ENCODE measurements around the gene SUFU. TPM values are rescaled to one million over a fixed set of nuclear protein-coding genes. Genes with fewer than 3 reads are reported as not detected.

The SUFU gene
- total RNA-seq, 1 experiment from 2014 or later, result 6.3 TPM

DNA sequence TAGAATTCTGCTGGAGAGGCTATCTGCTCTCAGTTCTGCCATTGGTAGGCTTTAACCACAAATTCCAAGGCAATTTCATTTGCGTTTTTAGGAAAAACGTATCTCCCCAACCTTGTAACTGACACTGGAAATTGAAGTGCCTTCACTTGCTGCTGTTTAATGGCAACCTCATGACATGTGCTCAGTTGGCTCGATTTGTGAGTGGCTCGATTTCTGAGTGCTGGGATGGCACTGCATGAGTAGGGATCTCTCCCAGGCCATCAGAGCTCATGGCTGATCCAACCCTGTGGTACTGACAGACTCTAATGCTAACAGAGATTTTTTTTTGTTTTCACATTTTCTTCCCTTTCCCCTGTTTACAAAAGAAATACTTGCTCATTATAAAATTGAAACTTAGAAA is 56.0 kb downstream of the SUFU start:
- no peak for TF ChIP-seq CTCF (IDR thresholded peaks at IDR 0.05; ENCODE audit: unreplicated experiment)
- Mint-ChIP-seq H3K4me1 (ENCODE audit: insufficient read depth, unreplicated experiment) (peaks cover 11% of the 10 kb centered on the region), H3K36me3 (ENCODE audit: insufficient read depth, unreplicated experiment) (no peaks in the 10 kb centered on the region), H3K27ac (ENCODE audit: low read depth, unreplicated experiment) (no peak overlapping the region), H3K4me3 (ENCODE audit: unreplicated experiment) (no peak overlapping the region), H3K9me3 (ENCODE audit: unreplicated experiment) (no peaks in the 10 kb centered on the region), H3K27me3 (ENCODE audit: insufficient read depth, unreplicated experiment) (no peaks in the 10 kb centered on the region)
- ChIA-PET CTCF (no interaction called here), POLR2A (no interaction called here)
- BruUV-seq (replicated peaks), result no TSS peak
- DNase-seq (ENCODE audit: unreplicated experiment), result no peak
- intact Hi-C loops (cut with micrococcal nuclease), result no loop called here

DNA sequence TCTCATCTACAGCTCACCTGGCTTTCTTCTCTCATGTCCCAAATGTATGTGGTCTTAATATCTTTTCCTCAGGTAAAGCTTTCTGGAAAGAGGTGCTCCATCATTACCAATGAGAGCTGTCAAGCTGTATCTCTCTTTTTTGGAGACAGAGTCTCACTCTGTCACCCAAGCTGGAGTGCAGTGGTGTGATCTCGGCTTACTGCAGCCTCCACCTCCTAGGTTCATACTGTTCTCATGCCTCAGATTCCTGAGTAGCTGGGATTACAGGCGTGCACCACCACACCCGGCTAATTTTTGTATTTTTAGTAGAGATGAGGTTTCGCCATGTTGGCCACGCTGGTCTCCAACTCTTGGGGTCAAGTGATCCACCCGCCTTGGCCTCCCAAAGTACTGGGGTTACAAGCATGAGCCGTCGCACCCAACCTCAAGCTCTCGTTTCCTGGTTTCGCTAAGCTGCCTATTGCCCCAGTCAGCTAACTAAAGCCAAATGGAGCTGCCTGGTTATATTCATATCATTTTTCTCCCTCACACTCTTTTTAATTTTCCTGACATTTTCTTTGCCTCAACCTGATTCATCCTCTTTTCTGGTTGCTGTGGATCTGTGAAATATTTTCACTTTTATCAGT is 60.5 kb downstream of the SUFU start:
- Mint-ChIP-seq H3K36me3 (ENCODE audit: insufficient read depth, unreplicated experiment) (no peaks in the 10 kb centered on the region), H3K4me1 (ENCODE audit: insufficient read depth, unreplicated experiment) (no peaks in the 10 kb centered on the region), H3K27ac (ENCODE audit: low read depth, unreplicated experiment) (no peak overlapping the region), H3K4me3 (ENCODE audit: unreplicated experiment) (no peak overlapping the region), H3K9me3 (ENCODE audit: unreplicated experiment) (no peaks in the 10 kb centered on the region), H3K27me3 (ENCODE audit: insufficient read depth, unreplicated experiment) (no peaks in the 10 kb centered on the region)
- POLR2A ChIA-PET, result no interaction called here
- no TSS peak for BruUV-seq (replicated peaks)
- CTCF ChIA-PET, result interaction anchor here (1.8 kb wide), 1 partner anchor 19 kb away, joined by 9 read pairs; no protein-coding TSS in a partner anchor
- DNase-seq (ENCODE audit: unreplicated experiment), result no peak
- intact Hi-C loops (cut with micrococcal nuclease), result no loop called here
- TF ChIP-seq CTCF (IDR thresholded peaks at IDR 0.05; ENCODE audit: unreplicated experiment), result no peak

GRCh38 chr10:102565793-102566192 is 62.0 kb downstream of the SUFU start:
- no peak for TF ChIP-seq CTCF (IDR thresholded peaks at IDR 0.05; ENCODE audit: unreplicated experiment)
- Mint-ChIP-seq H3K4me3 (ENCODE audit: unreplicated experiment) (no peak overlapping the region), H3K36me3 (ENCODE audit: insufficient read depth, unreplicated experiment) (no peaks in the 10 kb centered on the region), H3K27me3 (ENCODE audit: insufficient read depth, unreplicated experiment) (no peaks in the 10 kb centered on the region), H3K27ac (ENCODE audit: low read depth, unreplicated experiment) (no peak overlapping the region), H3K9me3 (ENCODE audit: unreplicated experiment) (no peaks in the 10 kb centered on the region), H3K4me1 (ENCODE audit: insufficient read depth, unreplicated experiment) (no peaks in the 10 kb centered on the region)
- intact Hi-C loops (cut with micrococcal nuclease), result no loop called here
- BruUV-seq (replicated peaks), result no TSS peak
- no peak for DNase-seq (ENCODE audit: unreplicated experiment)
- ChIA-PET CTCF (interaction anchor here (0.6 kb wide), 1 partner anchor 12 kb away, joined by 3 read pairs; no protein-coding TSS in a partner anchor), POLR2A (no interaction called here)

DNA sequence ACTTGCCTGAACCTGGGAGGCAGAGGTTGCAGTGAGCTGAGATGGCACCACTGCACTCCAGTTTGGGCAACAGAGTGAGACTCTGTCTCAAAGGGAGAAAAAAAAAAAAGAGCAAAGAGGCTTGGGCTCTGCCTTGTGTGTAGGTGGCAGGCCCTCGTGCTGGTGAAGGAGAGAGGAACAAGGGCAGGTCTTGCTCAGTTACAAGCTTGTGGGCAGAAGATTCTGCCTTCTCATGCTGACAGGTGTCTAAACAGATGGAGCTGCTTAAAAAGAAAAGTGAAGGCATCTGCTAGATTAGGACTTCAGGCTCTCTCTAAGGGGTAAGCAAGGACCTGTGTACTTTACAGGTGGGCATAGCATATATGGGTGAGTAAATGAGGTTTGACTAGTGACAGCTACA is 75.0 kb downstream of the SUFU start:
- no peak overlapping the region for H3K4me3 Mint-ChIP-seq (ENCODE audit: unreplicated experiment)
- POLR2A ChIA-PET, result interaction anchor here (1.6 kb wide), 1 partner anchor 75 kb away, joined by 4 read pairs; the partner anchor contains the start of gene SUFU
- BruUV-seq (replicated peaks), result no TSS peak
- H3K27ac Mint-ChIP-seq (ENCODE audit: low read depth, unreplicated experiment), result no peak overlapping the region
- intact Hi-C loops (cut with micrococcal nuclease), result no loop called here
- no peaks in the 10 kb centered on the region for H3K27me3 Mint-ChIP-seq (ENCODE audit: insufficient read depth, unreplicated experiment)
- H3K36me3 Mint-ChIP-seq (ENCODE audit: insufficient read depth, unreplicated experiment), result no peaks in the 10 kb centered on the region
- no peak for DNase-seq (ENCODE audit: unreplicated experiment)
- TF ChIP-seq CTCF (IDR thresholded peaks at IDR 0.05; ENCODE audit: unreplicated experiment), result no peak
- CTCF ChIA-PET, result interaction anchor here (0.7 to 1.1 kb wide), 2 partner anchors 17 to 258 kb away, joined by 3 read pairs; no protein-coding TSS in a partner anchor
- H3K4me1 Mint-ChIP-seq (ENCODE audit: insufficient read depth, unreplicated experiment), result no peaks in the 10 kb centered on the region
- no peaks in the 10 kb centered on the region for H3K9me3 Mint-ChIP-seq (ENCODE audit: unreplicated experiment)
